Adrenal gland (tissue), 5 donors: Measurements from ENCODE around the gene PKP3.

ENCODE experiments used
- CTCF ChIP-seq, 6 experiments: fragments of 450-650 bp in 4 of 6; fragments of 200-600 bp in 2 of 6; sonication (generic) in 1 of 6; IDR thresholded peaks; 1 replicate in 5 of 6; 2 replicates in 1 of 6; pipeline versions ENCODE4 v1.5.1 to v1.8.0; 2016 to 2021; ENCODE audit warnings: antibody characterized with exemption in 6 of 6, mild to moderate bottlenecking in 2 of 6, moderate library complexity in 1 of 6
- POLR2A ChIP-seq, 2 donors: fragments of 450-650 bp; IDR thresholded peaks; one replicate each; pipeline ENCODE4 v1.6.1; 2017; ENCODE audit warnings: antibody characterized with exemption in 2 of 2, mild to moderate bottlenecking in 2 of 2, moderate library complexity in 1 of 2
- donor health status: DM: no; HTN: no; CAD: no.

- TF ChIP-seq CTCF (IDR thresholded peaks at IDR 0.05) (no peak), POLR2A (IDR thresholded peaks at IDR 0.05) (no peak)
These were observed 20.4 kb downstream of the PKP3 start for GRCh38 chr11:414318-414857.
